NCI-H2196 (cell line): Measurements from ENCODE around the gene HLCS.

Experiments used
- DNase-seq: peaks from one replicate; lab custom pipeline; 2025; ENCODE audit not compliant: unreplicated experiment; lab: John Stamatoyannopoulos, UW

HLCS gene

GRCh38 chr21:36887963-36888362 is 78.5 kb downstream of the HLCS start:
- DNase-seq = no peak

GRCh38 chr21:36883532-36884486 is 82.7 kb downstream of the HLCS start:
- DNase-seq = no peak

GRCh38 chr21:36882776-36883175 is 83.7 kb downstream of the HLCS start:
- DNase-seq = no peak

- DNase-seq = no peak
Measured at GRCh38 chr21:36881228-36881627, 85.2 kb downstream of the HLCS start.

- DNase-seq = no peak
Measured at GRCh38 chr21:36879827-36880226, 86.6 kb downstream of the HLCS start.

- no peak for DNase-seq
Measured at GRCh38 chr21:36877741-36878140, 88.7 kb downstream of the HLCS start.

GRCh38 chr21:36874665-36875064 is 91.8 kb downstream of the HLCS start:
- no peak for DNase-seq

DNA sequence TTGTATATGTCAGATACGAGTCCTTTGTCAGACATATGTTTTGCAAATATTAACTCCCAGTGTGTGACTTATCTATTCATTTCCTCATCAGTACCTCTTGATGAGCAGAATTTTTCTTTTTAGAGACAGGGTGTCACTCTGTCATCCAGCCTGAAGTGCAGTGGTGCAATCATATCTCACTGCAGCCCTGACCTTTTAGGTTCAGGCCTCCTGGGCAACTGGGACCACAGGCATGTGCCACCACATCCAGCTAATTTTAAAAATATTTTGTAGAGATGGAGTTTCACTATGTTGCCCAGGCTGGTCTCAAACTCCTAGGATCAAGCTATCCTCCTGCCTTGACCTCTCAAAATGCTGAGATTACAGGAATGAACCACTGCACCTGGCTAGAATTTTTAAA is 93.0 kb downstream of the HLCS start:
- no peak for DNase-seq

GRCh38 chr21:36867291-36867905 is 99.1 kb downstream of the HLCS start:
- no peak for DNase-seq

GRCh38 chr21:36866419-36866818 is 100.0 kb downstream of the HLCS start:
- no peak for DNase-seq

- no peak for DNase-seq
Measured at GRCh38 chr21:36864974-36865373, 101.5 kb downstream of the HLCS start.

- no peak for DNase-seq
Measured at GRCh38 chr21:36863260-36863659, 103.2 kb downstream of the HLCS start.

GRCh38 chr21:36861595-36862323 is 104.7 kb downstream of the HLCS start:
- no peak for DNase-seq

GRCh38 chr21:36860736-36861594 is 105.5 kb downstream of the HLCS start:
- no peak for DNase-seq

DNA sequence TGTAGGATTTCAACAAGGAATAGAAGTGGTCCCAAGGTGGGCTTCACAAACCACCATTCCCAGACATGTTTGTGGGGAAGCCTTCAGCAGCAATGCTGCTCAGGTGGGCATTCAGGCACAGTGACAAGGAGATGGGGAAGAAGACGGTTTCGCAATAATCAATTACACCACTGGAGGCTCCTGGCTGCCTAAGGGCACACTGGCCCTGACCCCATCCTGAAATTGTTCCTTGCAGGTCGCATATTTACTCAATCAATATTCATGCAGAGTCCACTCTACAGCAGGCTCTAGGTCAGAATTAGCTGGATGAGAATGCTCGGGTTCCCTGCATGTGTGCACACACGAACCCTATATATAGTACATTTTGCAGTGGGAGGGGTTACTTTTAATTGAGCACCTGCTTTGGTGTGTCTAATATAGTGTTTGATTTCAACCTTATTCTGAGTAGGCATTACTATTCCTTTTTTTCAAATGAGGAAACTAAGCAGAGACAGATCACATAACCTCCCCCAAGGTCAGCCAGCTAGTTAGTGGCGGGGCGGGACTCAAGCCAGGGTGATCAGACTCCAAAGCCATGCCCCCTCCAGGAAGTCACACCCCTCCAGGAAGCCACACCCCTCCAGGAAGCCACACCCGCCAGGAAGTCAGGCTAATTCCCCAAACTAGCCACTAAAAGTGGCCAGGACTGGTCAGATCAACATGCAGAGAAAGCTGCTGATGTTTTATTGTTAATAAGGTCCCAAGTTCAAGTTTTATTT is 106.5 kb downstream of the HLCS start:
- DNase-seq = peak; percentile 41

DNA sequence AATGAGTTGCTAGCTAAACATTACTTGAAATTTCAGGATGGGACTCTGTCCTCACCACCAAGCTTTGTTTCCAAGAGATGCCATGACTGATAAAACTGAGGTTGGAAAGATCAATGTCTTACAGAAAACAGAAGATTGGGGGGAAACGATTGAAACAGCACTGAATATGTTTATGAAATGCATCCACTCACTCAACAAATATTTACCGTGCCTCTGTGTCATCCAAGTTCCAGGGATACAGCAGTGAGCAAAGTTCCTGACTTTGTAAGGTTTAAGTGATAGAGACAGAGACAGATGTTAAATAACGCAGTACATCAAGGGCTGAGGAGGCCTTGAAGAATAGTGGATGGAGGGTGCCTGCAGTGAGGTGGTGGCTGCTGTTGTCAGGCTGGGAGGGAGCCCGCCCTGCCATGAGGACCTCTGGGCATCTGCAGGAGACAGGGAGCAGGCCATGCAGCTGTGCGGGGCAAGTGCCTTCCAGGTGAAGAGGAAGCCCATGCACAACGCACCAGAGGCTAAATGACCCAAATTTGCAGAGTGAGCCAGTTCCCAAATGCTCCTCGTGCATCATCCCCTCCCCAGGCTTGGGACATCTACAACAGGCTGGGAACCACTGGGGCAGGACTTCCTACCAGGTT is 108.0 kb downstream of the HLCS start:
- DNase-seq = no peak

GRCh38 chr21:36856643-36857042 is 109.8 kb downstream of the HLCS start:
- no peak for DNase-seq

- DNase-seq = peak; percentile 37
Measured at GRCh38 chr21:36854391-36854790, 112.1 kb downstream of the HLCS start.

- DNase-seq = no peak
Measured at GRCh38 chr21:36852864-36853263, 113.6 kb downstream of the HLCS start.

DNA sequence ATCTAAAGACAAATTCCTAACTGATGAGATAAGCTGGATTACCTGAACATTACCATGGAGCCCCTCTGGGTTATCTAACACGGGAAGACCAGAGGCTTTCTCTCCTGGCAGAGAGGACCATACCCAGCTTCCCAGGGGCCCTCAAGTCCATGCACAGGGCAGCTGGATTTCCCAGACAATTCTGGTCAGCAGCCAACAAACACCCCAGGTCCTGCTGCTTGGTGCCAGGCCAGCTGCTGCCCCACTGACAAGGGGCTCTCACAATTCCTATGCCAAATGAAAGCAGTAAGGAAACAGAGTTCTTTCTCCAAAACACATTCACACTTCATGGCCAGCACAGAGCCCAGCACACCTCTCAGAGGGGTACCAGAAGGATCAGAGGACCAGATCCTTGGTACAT is 114.2 kb downstream of the HLCS start:
- no peak for DNase-seq
